BLaER1 treated with 17β-estradiol and CSF1 and Interleukin-3, amounts not matched to agents 10 nM and 100 nM (cell line): Measurements from ENCODE around the gene ARMC9.

Source experiments
- H3K27ac ChIP-seq, 11 experiments: shearing (Covaris generic); formaldehyde crosslinking; 2 replicates each; pipeline ENCODE4 v1.8.1; 2022
- H3K27me3 ChIP-seq, 11 experiments: shearing (Covaris generic); formaldehyde crosslinking; 2 replicates each; pipeline ENCODE4 v1.8.1; 2022
- H3K36me3 ChIP-seq, 11 experiments: shearing (Covaris generic); formaldehyde crosslinking; 2 replicates each; pipeline ENCODE4 v1.8.1; 2022
- H3K4me1 ChIP-seq, 10 experiments: shearing (Covaris generic); formaldehyde crosslinking; 2 replicates each; pipeline ENCODE4 v1.8.1; 2022
- H3K4me2 ChIP-seq, 11 experiments: shearing (Covaris generic); formaldehyde crosslinking; 2 replicates each; pipeline ENCODE4 v1.8.1; 2022
- H3K4me3 ChIP-seq, 10 experiments: shearing (Covaris generic); formaldehyde crosslinking; 2 replicates each; pipeline ENCODE4 v1.8.1; 2022
- H3K9ac ChIP-seq, 11 experiments: shearing (Covaris generic); formaldehyde crosslinking; 2 replicates each; pipeline ENCODE4 v1.8.1; 2022
- H3K9me3 ChIP-seq, 11 experiments: shearing (Covaris generic); formaldehyde crosslinking; replicated peaks in 1 of 11; 2 replicates each; pipeline ENCODE4 v1.8.1; 2022
- H4K20me1 ChIP-seq, 11 experiments: shearing (Covaris generic); formaldehyde crosslinking; 2 replicates each; pipeline ENCODE4 v1.8.1; 2022
- Cebpa-rat ChIP-seq, 11 experiments: shearing (Covaris generic); IDR thresholded peaks; 2 replicates each; pipeline ENCODE4 v1.8.1; 2022

ARMC9 gene

GRCh38 chr2:231334179-231334930 lies 135.9 kb downstream of the ARMC9 start:
- Histone ChIP-seq H3K9me3 (peaks cover 0 to 7% (median 0%) of the 10 kb centered on the region in 11 experiments; a peak in 1 of 22 replicates), H3K4me3 (no peak overlapping the region), H3K27ac (no peak overlapping the region), H3K36me3 (no peaks in the 10 kb centered on the region), H4K20me1 (no peaks in the 10 kb centered on the region), H3K9ac (no peak overlapping the region), H3K27me3 (no peaks in the 10 kb centered on the region), H3K4me2 (no peak overlapping the region), H3K4me1 (peaks cover 0 to 6% (median 0%) of the 10 kb centered on the region in 10 experiments; a peak in 2 of 20 replicates)
- TF ChIP-seq Cebpa-rat (IDR thresholded peaks at IDR 0.05) = no peak

GRCh38 chr2:231334981-231335380 lies 136.6 kb downstream of the ARMC9 start:
- Histone ChIP-seq H3K9ac (no peak overlapping the region), H3K4me3 (no peak overlapping the region), H3K27me3 (no peaks in the 10 kb centered on the region), H4K20me1 (no peaks in the 10 kb centered on the region), H3K4me1 (peaks cover 0 to 9% (median 0%) of the 10 kb centered on the region in 10 experiments; a peak in 2 of 20 replicates), H3K27ac (no peak overlapping the region), H3K36me3 (no peaks in the 10 kb centered on the region), H3K9me3 (peaks cover 0 to 7% (median 0%) of the 10 kb centered on the region in 11 experiments; a peak in 1 of 22 replicates), H3K4me2 (no peak overlapping the region)
- no peak for TF ChIP-seq Cebpa-rat (IDR thresholded peaks at IDR 0.05)

- Histone ChIP-seq H3K27ac (no peak overlapping the region), H3K9me3 (0 out of 22 replicates have a peak, but pooled peaks cover 0 to 4% (median 0%) of the 10 kb centered on the region in 11 experiments), H3K9ac (no peak overlapping the region), H3K4me1 (peaks cover 0 to 9% (median 0%) of the 10 kb centered on the region in 10 experiments; a peak in 4 of 20 replicates), H3K36me3 (no peaks in the 10 kb centered on the region), H4K20me1 (no peaks in the 10 kb centered on the region), H3K4me2 (no peak overlapping the region), H3K27me3 (no peaks in the 10 kb centered on the region), H3K4me3 (no peak overlapping the region)
- no peak for TF ChIP-seq Cebpa-rat (IDR thresholded peaks at IDR 0.05)
Observed at GRCh38 chr2:231335591-231335990, 137.2 kb downstream of the ARMC9 start.

- peaks cover 0 to 15% (median 0%) of the 10 kb centered on the region in 10 experiments; a peak in 5 of 20 replicates for H3K4me1 ChIP-seq
- no peaks in the 10 kb centered on the region for H3K27me3 ChIP-seq
- no peak overlapping the region for H3K9ac ChIP-seq
- H3K27ac ChIP-seq = no peak overlapping the region
- H3K4me2 ChIP-seq = no peak overlapping the region
- no peaks in the 10 kb centered on the region for H3K9me3 ChIP-seq
- H4K20me1 ChIP-seq = no peaks in the 10 kb centered on the region
- H3K36me3 ChIP-seq = no peaks in the 10 kb centered on the region
- H3K4me3 ChIP-seq = no peak overlapping the region
- TF ChIP-seq Cebpa-rat (IDR thresholded peaks at IDR 0.05) = no peak
Observed at GRCh38 chr2:231336236-231336635, 137.8 kb downstream of the ARMC9 start.

GRCh38 chr2:231336700-231337099 lies 138.3 kb downstream of the ARMC9 start:
- Histone ChIP-seq H3K27ac (no peak overlapping the region), H4K20me1 (no peaks in the 10 kb centered on the region), H3K4me1 (peaks cover 0 to 20% (median 0%) of the 10 kb centered on the region in 10 experiments; a peak in 5 of 20 replicates), H3K36me3 (no peaks in the 10 kb centered on the region), H3K9ac (no peak overlapping the region), H3K9me3 (no peaks in the 10 kb centered on the region), H3K4me3 (no peak overlapping the region), H3K27me3 (no peaks in the 10 kb centered on the region), H3K4me2 (no peak overlapping the region)
- no peak for TF ChIP-seq Cebpa-rat (IDR thresholded peaks at IDR 0.05)

GRCh38 chr2:231337807-231338759 lies 139.7 kb downstream of the ARMC9 start:
- no peak for TF ChIP-seq Cebpa-rat (IDR thresholded peaks at IDR 0.05)
- no peak overlapping the region for H3K9ac ChIP-seq
- H3K4me2 ChIP-seq = no peak overlapping the region
- H3K4me3 ChIP-seq = no peak overlapping the region
- peaks cover 0 to 33% (median 2%) of the 10 kb centered on the region in 10 experiments; a peak in 9 of 20 replicates for H3K4me1 ChIP-seq
- H3K27me3 ChIP-seq = no peaks in the 10 kb centered on the region
- no peaks in the 10 kb centered on the region for H4K20me1 ChIP-seq
- H3K27ac ChIP-seq = no peak overlapping the region
- no peaks in the 10 kb centered on the region for H3K9me3 ChIP-seq
- no peaks in the 10 kb centered on the region for H3K36me3 ChIP-seq

GRCh38 chr2:231339316-231339715 lies 140.9 kb downstream of the ARMC9 start:
- Histone ChIP-seq H3K9ac (no peak overlapping the region), H3K4me1 (peaks cover under 1 to 40% (median 6%) of the 10 kb centered on the region in 10 experiments; a peak in 18 of 20 replicates), H3K27ac (no peak overlapping the region), H3K9me3 (no peaks in the 10 kb centered on the region), H3K27me3 (no peaks in the 10 kb centered on the region), H3K36me3 (no peaks in the 10 kb centered on the region), H3K4me2 (no peak overlapping the region), H4K20me1 (no peaks in the 10 kb centered on the region), H3K4me3 (no peak overlapping the region)
- TF ChIP-seq Cebpa-rat (IDR thresholded peaks at IDR 0.05) = peak in 4 of 11 experiments; percentile 7 to 76 (median 50); a peak in 5 of 22 replicates

GRCh38 chr2:231341100-231341499 lies 142.7 kb downstream of the ARMC9 start:
- Histone ChIP-seq H3K27ac (peak overlapping the region in 2 of 11 experiments; percentile 41 to 69; a peak in 2 of 22 replicates), H3K9ac (no peak overlapping the region), H3K4me3 (no peak overlapping the region), H3K4me2 (peak overlapping the region in 2 of 11 experiments; percentile 53 to 68; a peak in 4 of 22 replicates), H3K9me3 (no peaks in the 10 kb centered on the region), H3K27me3 (no peaks in the 10 kb centered on the region), H3K36me3 (no peaks in the 10 kb centered on the region), H3K4me1 (peaks cover 17 to 57% (median 22%) of the 10 kb centered on the region in 10 experiments), H4K20me1 (no peaks in the 10 kb centered on the region)
- no peak for TF ChIP-seq Cebpa-rat (IDR thresholded peaks at IDR 0.05)
